Measurements from ENCODE around the gene TNRC6C.

Gene TNRC6C

GRCh38 chr17:77959126-77959925 lies 823 bp downstream of the TNRC6C start:
- TF ChIP-seq MAX (IDR thresholded peaks at IDR 0.05; ENCODE audit: low read depth, low read length) = no peak
- TF ChIP-seq CTCF (IDR thresholded peaks at IDR 0.05; ENCODE audit: low read depth, low read length) = no peak
- TF ChIP-seq MYC (IDR thresholded peaks at IDR 0.05; ENCODE audit: low read depth, low read length) = no peak
- TF ChIP-seq POLR2A (IDR thresholded peaks at IDR 0.05; ENCODE audit: extremely low read depth, insufficient read length) = no peak
- DNase-seq (ENCODE audit: low read depth) = peak; percentile 21
- peak overlapping the region; percentile 36 for H3K4me3 ChIP-seq (ENCODE audit: low read depth, low read length)

GRCh38 chr17:77959926-77960521 lies 1.5 kb downstream of the TNRC6C start:
- DNase-seq (ENCODE audit: low read depth) = no peak
- H3K4me3 ChIP-seq (ENCODE audit: low read depth, low read length) = no peak overlapping the region
- TF ChIP-seq MAX (IDR thresholded peaks at IDR 0.05; ENCODE audit: low read depth, low read length) (no peak), MYC (IDR thresholded peaks at IDR 0.05; ENCODE audit: low read depth, low read length) (no peak), CTCF (IDR thresholded peaks at IDR 0.05; ENCODE audit: low read depth, low read length) (no peak), POLR2A (IDR thresholded peaks at IDR 0.05; ENCODE audit: extremely low read depth, insufficient read length) (no peak)

- DNase-seq (ENCODE audit: low read depth) = no peak
- no peak overlapping the region for H3K4me3 ChIP-seq (ENCODE audit: low read depth, low read length)
- TF ChIP-seq CTCF (IDR thresholded peaks at IDR 0.05; ENCODE audit: low read depth, low read length) (no peak), MYC (IDR thresholded peaks at IDR 0.05; ENCODE audit: low read depth, low read length) (no peak), MAX (IDR thresholded peaks at IDR 0.05; ENCODE audit: low read depth, low read length) (no peak), POLR2A (IDR thresholded peaks at IDR 0.05; ENCODE audit: extremely low read depth, insufficient read length) (no peak)
Measured at GRCh38 chr17:77961741-77962140, 3.2 kb downstream of the TNRC6C start.

GRCh38 chr17:77962348-77962747 lies 3.8 kb downstream of the TNRC6C start:
- DNase-seq (ENCODE audit: low read depth) = no peak
- TF ChIP-seq MAX (IDR thresholded peaks at IDR 0.05; ENCODE audit: low read depth, low read length) (no peak), POLR2A (IDR thresholded peaks at IDR 0.05; ENCODE audit: extremely low read depth, insufficient read length) (no peak), CTCF (IDR thresholded peaks at IDR 0.05; ENCODE audit: low read depth, low read length) (no peak), MYC (IDR thresholded peaks at IDR 0.05; ENCODE audit: low read depth, low read length) (no peak)
- no peak overlapping the region for H3K4me3 ChIP-seq (ENCODE audit: low read depth, low read length)

- DNase-seq (ENCODE audit: low read depth) = peak; percentile 55
- TF ChIP-seq POLR2A (IDR thresholded peaks at IDR 0.05; ENCODE audit: extremely low read depth, insufficient read length) (no peak), CTCF (IDR thresholded peaks at IDR 0.05; ENCODE audit: low read depth, low read length) (no peak), MAX (IDR thresholded peaks at IDR 0.05; ENCODE audit: low read depth, low read length) (no peak), MYC (IDR thresholded peaks at IDR 0.05; ENCODE audit: low read depth, low read length) (no peak)
- H3K4me3 ChIP-seq (ENCODE audit: low read depth, low read length) = no peak overlapping the region
Measured at GRCh38 chr17:77963441-77963840, 4.9 kb downstream of the TNRC6C start.

Measured in NB4 (cell line).